Measurements from ENCODE around the gene GMDS. TPM values are rescaled to one million over a fixed set of nuclear protein-coding genes. Genes with fewer than 3 reads are reported as not detected.

The GMDS gene
- total RNA-seq, 1 experiment from 2014 or later = 31.1 TPM

- no peak overlapping the region for H3K27ac Mint-ChIP-seq (ENCODE audit: unreplicated experiment)
- H3K4me1 ChIP-seq = no peaks in the 10 kb centered on the region
- no peaks in the 10 kb centered on the region for H3K36me3 Mint-ChIP-seq (ENCODE audit: insufficient read depth, unreplicated experiment)
- no peaks in the 10 kb centered on the region for H3K4me1 Mint-ChIP-seq (ENCODE audit: low read depth, unreplicated experiment)
- intact Hi-C loops (cut with micrococcal nuclease; ENCODE audit: unreplicated experiment) = no loop called here
- no peak for DNase-seq
- BruUV-seq (replicated peaks) = no TSS peak
- no peaks in the 10 kb centered on the region for H3K27me3 ChIP-seq (replicated peaks; ENCODE audit: control insufficient read depth, insufficient read depth, low read length)
- H3K9me3 Mint-ChIP-seq (ENCODE audit: unreplicated experiment) = no peaks in the 10 kb centered on the region
- TF ChIP-seq CTCF (IDR thresholded peaks at IDR 0.05; ENCODE audit: insufficient read depth in 1 of 2, low read depth in 1 of 2, low read length in 1 of 2, severe bottlenecking in 1 of 2, unreplicated experiment in 1 of 2) = no peak
- no peaks in the 10 kb centered on the region for H3K9me3 ChIP-seq
- no peak overlapping the region for H3K4me3 Mint-ChIP-seq (ENCODE audit: unreplicated experiment)
- no peak overlapping the region for H3K4me3 ChIP-seq (ENCODE audit: low read depth, low read length)
- H3K27me3 Mint-ChIP-seq (ENCODE audit: insufficient read depth, unreplicated experiment) = no peaks in the 10 kb centered on the region
- POLR2A ChIA-PET = no interaction called here
- CTCF ChIA-PET = no interaction called here
- no peaks in the 10 kb centered on the region for H3K36me3 ChIP-seq (ENCODE audit: control insufficient read depth, insufficient read depth, low read length)
Observed at GRCh38 chr6:1945235-1945832, 300.1 kb downstream of the GMDS start.

- DNase-seq = no peak
- no peaks in the 10 kb centered on the region for H3K27me3 Mint-ChIP-seq (ENCODE audit: insufficient read depth, unreplicated experiment)
- TF ChIP-seq CTCF (IDR thresholded peaks at IDR 0.05; ENCODE audit: insufficient read depth in 1 of 2, low read depth in 1 of 2, low read length in 1 of 2, severe bottlenecking in 1 of 2, unreplicated experiment in 1 of 2) = no peak
- intact Hi-C loops (cut with micrococcal nuclease; ENCODE audit: unreplicated experiment) = no loop called here
- Histone ChIP-seq H3K9me3 (no peaks in the 10 kb centered on the region), H3K27me3 (replicated peaks; ENCODE audit: control insufficient read depth, insufficient read depth, low read length) (no peaks in the 10 kb centered on the region), H3K4me3 (ENCODE audit: low read depth, low read length) (no peak overlapping the region), H3K36me3 (ENCODE audit: control insufficient read depth, insufficient read depth, low read length) (no peaks in the 10 kb centered on the region), H3K4me1 (no peaks in the 10 kb centered on the region)
- no peak overlapping the region for H3K4me3 Mint-ChIP-seq (ENCODE audit: unreplicated experiment)
- H3K9me3 Mint-ChIP-seq (ENCODE audit: unreplicated experiment) = no peaks in the 10 kb centered on the region
- CTCF ChIA-PET = no interaction called here
- no peak overlapping the region for H3K27ac Mint-ChIP-seq (ENCODE audit: unreplicated experiment)
- H3K36me3 Mint-ChIP-seq (ENCODE audit: insufficient read depth, unreplicated experiment) = no peaks in the 10 kb centered on the region
- no TSS peak for BruUV-seq (replicated peaks)
- H3K4me1 Mint-ChIP-seq (ENCODE audit: low read depth, unreplicated experiment) = no peaks in the 10 kb centered on the region
- POLR2A ChIA-PET = no interaction called here
Observed at GRCh38 chr6:1942834-1943233, 302.6 kb downstream of the GMDS start.

- no peak for DNase-seq
- intact Hi-C loops (cut with micrococcal nuclease; ENCODE audit: unreplicated experiment) = no loop called here
- Histone ChIP-seq H3K4me1 (no peaks in the 10 kb centered on the region), H3K27me3 (replicated peaks; ENCODE audit: control insufficient read depth, insufficient read depth, low read length) (no peaks in the 10 kb centered on the region), H3K4me3 (ENCODE audit: low read depth, low read length) (no peak overlapping the region), H3K9me3 (no peaks in the 10 kb centered on the region), H3K36me3 (ENCODE audit: control insufficient read depth, insufficient read depth, low read length) (no peaks in the 10 kb centered on the region)
- H3K27ac Mint-ChIP-seq (ENCODE audit: unreplicated experiment) = no peak overlapping the region
- no peaks in the 10 kb centered on the region for H3K9me3 Mint-ChIP-seq (ENCODE audit: unreplicated experiment)
- BruUV-seq (replicated peaks) = no TSS peak
- H3K36me3 Mint-ChIP-seq (ENCODE audit: insufficient read depth, unreplicated experiment) = no peaks in the 10 kb centered on the region
- ChIA-PET CTCF (no interaction called here), POLR2A (no interaction called here)
- no peak for TF ChIP-seq CTCF (IDR thresholded peaks at IDR 0.05; ENCODE audit: insufficient read depth in 1 of 2, low read depth in 1 of 2, low read length in 1 of 2, severe bottlenecking in 1 of 2, unreplicated experiment in 1 of 2)
- no peaks in the 10 kb centered on the region for H3K27me3 Mint-ChIP-seq (ENCODE audit: insufficient read depth, unreplicated experiment)
- no peak overlapping the region for H3K4me3 Mint-ChIP-seq (ENCODE audit: unreplicated experiment)
- H3K4me1 Mint-ChIP-seq (ENCODE audit: low read depth, unreplicated experiment) = no peaks in the 10 kb centered on the region
Observed at GRCh38 chr6:1941534-1941933, 303.9 kb downstream of the GMDS start.

All from Caco-2 (cell line).